ENCODE measurements around the gene PSMA2.

The PSMA2 gene

DNA sequence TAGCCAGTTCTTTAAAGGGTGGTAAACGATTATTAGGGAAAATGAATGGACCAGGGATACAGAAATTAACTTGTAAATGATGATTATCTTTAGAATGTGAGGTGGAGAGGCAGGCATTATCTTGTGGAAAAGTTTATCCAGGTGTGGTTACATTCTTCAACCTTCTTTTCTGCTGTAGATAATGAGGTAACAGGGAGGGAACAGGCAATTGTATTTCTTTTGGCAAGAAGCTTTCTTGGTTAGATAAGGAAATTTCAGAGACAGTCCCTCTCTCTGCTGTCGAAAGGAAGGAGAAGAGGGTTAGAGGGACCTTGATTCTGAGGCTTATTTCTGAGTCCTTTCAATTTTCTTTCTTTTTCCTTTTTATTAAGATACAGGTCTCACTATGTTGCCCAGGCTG, 32.3 kb upstream of the PSMA2 start:
- Histone ChIP-seq H4K20me1 (ENCODE audit: insufficient read depth, low read length) (no peaks in the 10 kb centered on the region), H3K36me3 (ENCODE audit: insufficient read depth, low read length) (no peaks in the 10 kb centered on the region), H3K4me2 (ENCODE audit: insufficient read depth, low read length) (no peak overlapping the region), H2AFZ (ENCODE audit: low read depth, low read length) (no peak overlapping the region), H3K79me2 (ENCODE audit: insufficient read depth, low read length) (no peaks in the 10 kb centered on the region), H3K27ac (ENCODE audit: low read length) (no peak overlapping the region), H3K9me3 (ENCODE audit: insufficient read depth, low read length, severe bottlenecking) (no peaks in the 10 kb centered on the region), H3K4me3 (ENCODE audit: low read depth in 1 of 2, low read length in 2 of 2) (no peak overlapping the region), H3K9ac (ENCODE audit: low read depth, low read length) (no peak overlapping the region), H3K27me3 (ENCODE audit: insufficient read depth, low read length, poor library complexity) (peaks cover 7% of the 10 kb centered on the region), H3K4me1 (ENCODE audit: insufficient read depth, low read length) (no peaks in the 10 kb centered on the region)
- ATAC-seq (ENCODE audit: insufficient read depth, low read depth) (no peak), DNase-seq (no peak)
- TF ChIP-seq EZH2 (IDR thresholded peaks at IDR 0.05; ENCODE audit: borderline replicate concordance, low read depth, low read length, severe bottlenecking): no peak
- TF ChIP-seq, protein P1, sequence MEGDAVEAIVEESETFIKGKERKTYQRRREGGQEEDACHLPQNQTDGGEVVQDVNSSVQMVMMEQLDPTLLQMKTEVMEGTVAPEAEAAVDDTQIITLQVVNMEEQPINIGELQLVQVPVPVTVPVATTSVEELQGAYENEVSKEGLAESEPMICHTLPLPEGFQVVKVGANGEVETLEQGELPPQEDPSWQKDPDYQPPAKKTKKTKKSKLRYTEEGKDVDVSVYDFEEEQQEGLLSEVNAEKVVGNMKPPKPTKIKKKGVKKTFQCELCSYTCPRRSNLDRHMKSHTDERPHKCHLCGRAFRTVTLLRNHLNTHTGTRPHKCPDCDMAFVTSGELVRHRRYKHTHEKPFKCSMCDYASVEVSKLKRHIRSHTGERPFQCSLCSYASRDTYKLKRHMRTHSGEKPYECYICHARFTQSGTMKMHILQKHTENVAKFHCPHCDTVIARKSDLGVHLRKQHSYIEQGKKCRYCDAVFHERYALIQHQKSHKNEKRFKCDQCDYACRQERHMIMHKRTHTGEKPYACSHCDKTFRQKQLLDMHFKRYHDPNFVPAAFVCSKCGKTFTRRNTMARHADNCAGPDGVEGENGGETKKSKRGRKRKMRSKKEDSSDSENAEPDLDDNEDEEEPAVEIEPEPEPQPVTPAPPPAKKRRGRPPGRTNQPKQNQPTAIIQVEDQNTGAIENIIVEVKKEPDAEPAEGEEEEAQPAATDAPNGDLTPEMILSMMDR (IDR thresholded peaks at IDR 0.05; ENCODE audit: borderline replicate concordance, extremely low read depth, low read length, poor library complexity, severe bottlenecking): no peak

DNA sequence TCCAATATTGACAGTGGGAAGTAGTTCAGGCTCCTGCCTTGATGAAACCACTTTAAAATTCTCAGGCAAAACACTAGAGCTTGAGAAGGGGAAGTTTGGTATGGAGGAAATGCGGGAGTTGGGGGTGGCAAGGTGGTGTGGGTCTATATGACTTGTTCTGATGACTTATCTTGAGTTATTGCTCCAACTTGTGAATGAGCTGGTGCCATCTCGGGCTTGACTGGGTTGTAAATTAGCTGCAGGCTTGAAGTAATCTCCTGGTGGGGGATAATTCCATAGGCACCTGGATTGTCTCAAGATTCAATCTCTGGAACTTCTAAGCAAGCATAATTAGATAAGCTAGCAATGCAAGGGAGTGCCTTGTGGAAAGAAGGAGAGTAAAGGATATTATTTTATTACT, 29.2 kb upstream of the PSMA2 start:
- Histone ChIP-seq H4K20me1 (ENCODE audit: insufficient read depth, low read length) (no peaks in the 10 kb centered on the region), H2AFZ (ENCODE audit: low read depth, low read length) (no peak overlapping the region), H3K27ac (ENCODE audit: low read length) (no peak overlapping the region), H3K9ac (ENCODE audit: low read depth, low read length) (no peak overlapping the region), H3K4me3 (ENCODE audit: low read depth in 1 of 2, low read length in 2 of 2) (no peak overlapping the region), H3K9me3 (ENCODE audit: insufficient read depth, low read length, severe bottlenecking) (peaks cover 8% of the 10 kb centered on the region), H3K4me1 (ENCODE audit: insufficient read depth, low read length) (no peaks in the 10 kb centered on the region), H3K79me2 (ENCODE audit: insufficient read depth, low read length) (no peaks in the 10 kb centered on the region), H3K4me2 (ENCODE audit: insufficient read depth, low read length) (no peak overlapping the region), H3K27me3 (ENCODE audit: insufficient read depth, low read length, poor library complexity) (no peaks in the 10 kb centered on the region), H3K36me3 (ENCODE audit: insufficient read depth, low read length) (no peaks in the 10 kb centered on the region)
- TF ChIP-seq EZH2 (IDR thresholded peaks at IDR 0.05; ENCODE audit: borderline replicate concordance, low read depth, low read length, severe bottlenecking): no peak
- TF ChIP-seq, protein P1 (IDR thresholded peaks at IDR 0.05; ENCODE audit: borderline replicate concordance, extremely low read depth, low read length, poor library complexity, severe bottlenecking): no peak
- DNase-seq (no peak), ATAC-seq (ENCODE audit: insufficient read depth, low read depth) (no peak)

DNA sequence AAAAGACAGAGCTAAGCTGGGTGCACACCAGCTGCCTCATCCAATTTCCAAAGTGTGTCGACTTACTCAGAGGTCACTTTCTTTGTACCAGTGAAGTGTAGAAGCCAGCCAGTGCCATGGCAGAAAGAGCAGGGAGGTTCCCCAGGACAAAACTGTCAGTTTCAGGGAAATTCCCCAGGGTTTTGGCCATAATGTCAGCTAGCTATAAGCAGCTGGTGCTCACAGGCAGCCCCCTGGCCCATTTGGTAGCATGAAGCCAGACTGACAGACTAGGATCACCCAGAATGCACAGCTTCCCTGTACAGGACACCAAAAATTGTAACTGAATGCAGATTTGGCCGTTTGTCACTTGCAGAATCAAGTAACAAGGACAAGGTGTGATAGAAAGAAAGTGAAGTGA, 28.8 kb upstream of the PSMA2 start:
- TF ChIP-seq, protein P1 (IDR thresholded peaks at IDR 0.05; ENCODE audit: borderline replicate concordance, extremely low read depth, low read length, poor library complexity, severe bottlenecking): no peak
- no peak for TF ChIP-seq EZH2 (IDR thresholded peaks at IDR 0.05; ENCODE audit: borderline replicate concordance, low read depth, low read length, severe bottlenecking)
- DNase-seq: no peak
- Histone ChIP-seq H3K4me2 (ENCODE audit: insufficient read depth, low read length) (no peak overlapping the region), H3K36me3 (ENCODE audit: insufficient read depth, low read length) (no peaks in the 10 kb centered on the region), H3K27ac (ENCODE audit: low read length) (no peak overlapping the region), H3K9me3 (ENCODE audit: insufficient read depth, low read length, severe bottlenecking) (peaks cover 10% of the 10 kb centered on the region), H3K79me2 (ENCODE audit: insufficient read depth, low read length) (no peaks in the 10 kb centered on the region), H3K4me1 (ENCODE audit: insufficient read depth, low read length) (no peaks in the 10 kb centered on the region), H4K20me1 (ENCODE audit: insufficient read depth, low read length) (no peaks in the 10 kb centered on the region), H3K4me3 (ENCODE audit: low read depth in 1 of 2, low read length in 2 of 2) (no peak overlapping the region), H3K27me3 (ENCODE audit: insufficient read depth, low read length, poor library complexity) (no peaks in the 10 kb centered on the region), H3K9ac (ENCODE audit: low read depth, low read length) (no peak overlapping the region), H2AFZ (ENCODE audit: low read depth, low read length) (no peak overlapping the region)
- ATAC-seq (ENCODE audit: insufficient read depth, low read depth): no peak

DNA sequence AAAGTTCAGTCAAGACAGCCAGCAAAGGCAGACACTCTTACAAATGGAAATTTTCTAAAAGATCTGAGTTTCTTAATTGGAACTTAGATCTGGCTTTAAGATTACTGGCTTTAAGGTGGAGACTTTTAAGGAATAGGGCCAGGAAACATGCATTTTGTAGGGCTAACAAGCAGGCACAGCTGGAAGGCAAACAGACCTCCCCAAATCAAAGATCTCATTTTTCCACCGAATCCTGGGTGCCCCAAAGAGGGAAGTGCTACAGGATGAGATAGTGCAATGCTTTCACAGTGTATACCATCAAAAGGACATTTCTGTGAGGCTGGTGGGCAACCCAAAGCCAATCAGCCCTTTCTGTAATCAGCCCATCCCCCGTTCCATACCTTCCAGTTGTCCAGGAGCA, 27.6 kb upstream of the PSMA2 start:
- TF ChIP-seq, protein P1 (IDR thresholded peaks at IDR 0.05; ENCODE audit: borderline replicate concordance, extremely low read depth, low read length, poor library complexity, severe bottlenecking): no peak
- TF ChIP-seq EZH2 (IDR thresholded peaks at IDR 0.05; ENCODE audit: borderline replicate concordance, low read depth, low read length, severe bottlenecking): no peak
- no peak overlapping the region for H2AFZ ChIP-seq (ENCODE audit: low read depth, low read length)

More for the DNA sequence above, 27.6 kb upstream of the PSMA2 start:
- Histone ChIP-seq H3K4me3 (ENCODE audit: low read depth in 1 of 2, low read length in 2 of 2) (no peak overlapping the region), H3K79me2 (ENCODE audit: insufficient read depth, low read length) (no peaks in the 10 kb centered on the region), H3K4me2 (ENCODE audit: insufficient read depth, low read length) (no peak overlapping the region), H3K9me3 (ENCODE audit: insufficient read depth, low read length, severe bottlenecking) (peaks cover 10% of the 10 kb centered on the region), H3K36me3 (ENCODE audit: insufficient read depth, low read length) (no peaks in the 10 kb centered on the region), H3K9ac (ENCODE audit: low read depth, low read length) (no peak overlapping the region), H4K20me1 (ENCODE audit: insufficient read depth, low read length) (no peaks in the 10 kb centered on the region), H3K27me3 (ENCODE audit: insufficient read depth, low read length, poor library complexity) (no peaks in the 10 kb centered on the region), H3K4me1 (ENCODE audit: insufficient read depth, low read length) (no peaks in the 10 kb centered on the region), H3K27ac (ENCODE audit: low read length) (no peak overlapping the region)
- no peak for ATAC-seq (ENCODE audit: insufficient read depth, low read depth)
- DNase-seq: no peak
